HK-2 (cell line): Measurements from ENCODE around the gene RPL3.
"Not testable (repeated sequence)": the region's sequence is repeated elsewhere in the genome, so short reads cannot be mapped to it uniquely, and the experiment has no call there.

Experiments used
- DNase-seq: peaks from one replicate; pipeline ENCODE4 v3.0.0-alpha.2; 2018; ENCODE audit not compliant: unreplicated experiment

The RPL3 gene

DNA sequence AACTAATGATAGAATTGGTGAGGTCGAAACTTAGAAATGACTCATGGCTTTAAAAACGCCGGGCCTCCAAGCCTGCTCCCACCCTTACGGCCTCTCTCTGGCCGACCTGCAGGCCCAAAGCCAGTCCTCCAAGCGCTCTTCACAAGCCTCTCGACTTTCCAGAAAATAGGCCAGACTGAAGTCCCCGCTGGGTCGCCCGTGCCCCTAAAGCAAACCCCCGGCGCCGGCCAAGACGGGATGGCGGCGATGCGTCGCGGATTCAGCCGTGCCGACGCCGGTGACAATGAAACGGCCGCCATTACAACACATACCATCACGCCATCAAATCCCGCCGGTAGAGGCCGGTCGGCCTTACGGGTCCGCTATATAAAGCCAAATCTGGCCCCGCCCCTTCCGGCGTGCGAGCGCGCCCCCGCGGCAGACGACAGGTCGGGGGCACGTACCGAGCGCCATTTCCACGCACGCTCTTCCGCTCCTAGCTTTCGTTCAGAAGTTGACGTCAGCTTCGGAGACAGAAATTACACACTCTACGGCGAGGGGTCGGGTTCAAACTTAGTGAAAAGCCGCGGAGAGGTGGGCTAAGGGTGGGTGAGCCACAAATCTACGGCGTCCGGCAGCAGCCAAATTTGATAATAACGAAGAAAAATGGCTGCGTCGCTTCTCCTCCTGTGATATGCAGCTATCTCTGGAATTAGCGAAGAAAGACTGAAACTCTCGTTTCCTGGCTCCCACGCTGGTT is at the start of gene RPL3:
TSS of gene RPL3 (minus strand) at position 340 of the 739 bp plus-strand sequence. CDS start at position 314, 26 bp downstream.
- DNase-seq = peak; percentile 93

DNA sequence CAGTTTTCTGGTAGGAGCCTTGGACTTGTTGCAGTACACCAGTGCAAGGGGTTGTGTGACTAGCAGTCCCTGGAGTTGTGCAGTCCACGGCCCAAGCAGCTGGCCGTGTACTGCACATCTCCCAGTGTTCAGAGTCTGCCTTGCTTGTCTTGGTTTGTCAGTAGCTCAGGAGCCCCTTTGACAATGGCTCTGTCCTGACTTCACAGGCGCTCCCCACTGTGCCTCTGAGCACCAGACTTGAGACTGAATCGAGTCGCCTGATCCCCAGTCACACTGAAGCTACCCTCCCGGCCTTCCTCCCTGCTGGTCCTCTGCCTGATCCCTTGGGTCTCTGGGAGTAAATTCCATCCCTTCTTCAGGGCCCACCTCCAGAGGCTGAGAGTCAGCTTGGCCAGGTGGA is 49.8 kb upstream of the RPL3 start:
- DNase-seq = no peak

DNA sequence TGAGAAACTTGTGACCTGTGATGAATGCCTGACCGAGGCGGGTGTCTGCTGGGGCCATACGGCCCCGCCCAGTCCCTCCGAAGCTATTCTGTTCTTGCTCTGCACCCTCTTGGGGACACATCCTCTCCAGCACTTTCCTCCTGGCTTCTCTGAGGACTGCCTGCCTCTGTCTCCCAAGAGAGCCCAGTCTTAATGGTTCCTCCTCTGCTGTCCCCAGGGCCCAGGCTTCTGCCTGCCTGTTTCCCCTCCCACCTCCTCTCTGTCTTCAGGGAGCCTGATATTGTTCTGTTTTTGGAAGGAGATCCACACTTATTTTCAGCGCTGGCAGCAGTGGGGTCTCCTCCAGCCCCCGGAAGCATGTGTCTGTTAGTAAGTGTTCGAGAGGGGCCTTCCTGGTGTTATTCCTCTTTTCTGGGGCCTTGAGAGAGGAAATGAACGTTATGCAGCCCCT is 49.1 kb upstream of the RPL3 start:
- no peak for DNase-seq

DNA sequence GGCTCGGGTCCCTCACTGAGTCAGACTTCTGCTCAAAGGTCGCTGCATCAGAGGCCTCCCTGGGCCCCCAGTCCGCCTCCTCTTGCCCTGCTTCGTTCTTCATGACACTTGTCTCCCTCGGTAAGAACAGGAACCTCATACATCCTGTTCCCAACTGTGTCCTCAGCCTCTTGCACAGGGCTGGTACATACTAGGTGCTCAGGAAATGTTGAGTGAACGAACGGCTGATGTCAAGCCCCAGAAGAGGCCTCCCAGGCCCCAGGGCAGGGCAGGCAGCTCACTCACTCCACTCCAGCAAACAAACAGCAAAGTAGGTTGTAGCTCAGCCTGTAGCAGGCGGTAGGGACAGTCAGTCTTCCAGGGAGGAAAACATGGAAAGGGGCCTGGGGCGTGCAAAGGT is 47.6 kb upstream of the RPL3 start:
- no peak for DNase-seq

DNA sequence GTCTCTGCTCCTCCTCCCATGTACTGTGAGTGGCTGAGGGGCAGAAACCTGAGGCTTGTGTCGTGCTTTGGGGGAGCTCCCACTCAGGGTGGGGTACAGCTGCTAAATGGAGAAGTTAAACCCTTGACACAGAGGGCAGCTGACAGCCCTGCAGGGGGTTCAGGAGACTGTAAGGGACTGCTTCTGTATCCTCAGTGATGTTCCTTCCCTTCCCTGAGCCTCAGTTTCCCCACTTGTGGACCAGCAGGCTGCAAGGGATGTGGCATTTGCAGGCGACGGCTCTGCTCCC is 46.0 kb upstream of the RPL3 start:
- no peak for DNase-seq

DNA sequence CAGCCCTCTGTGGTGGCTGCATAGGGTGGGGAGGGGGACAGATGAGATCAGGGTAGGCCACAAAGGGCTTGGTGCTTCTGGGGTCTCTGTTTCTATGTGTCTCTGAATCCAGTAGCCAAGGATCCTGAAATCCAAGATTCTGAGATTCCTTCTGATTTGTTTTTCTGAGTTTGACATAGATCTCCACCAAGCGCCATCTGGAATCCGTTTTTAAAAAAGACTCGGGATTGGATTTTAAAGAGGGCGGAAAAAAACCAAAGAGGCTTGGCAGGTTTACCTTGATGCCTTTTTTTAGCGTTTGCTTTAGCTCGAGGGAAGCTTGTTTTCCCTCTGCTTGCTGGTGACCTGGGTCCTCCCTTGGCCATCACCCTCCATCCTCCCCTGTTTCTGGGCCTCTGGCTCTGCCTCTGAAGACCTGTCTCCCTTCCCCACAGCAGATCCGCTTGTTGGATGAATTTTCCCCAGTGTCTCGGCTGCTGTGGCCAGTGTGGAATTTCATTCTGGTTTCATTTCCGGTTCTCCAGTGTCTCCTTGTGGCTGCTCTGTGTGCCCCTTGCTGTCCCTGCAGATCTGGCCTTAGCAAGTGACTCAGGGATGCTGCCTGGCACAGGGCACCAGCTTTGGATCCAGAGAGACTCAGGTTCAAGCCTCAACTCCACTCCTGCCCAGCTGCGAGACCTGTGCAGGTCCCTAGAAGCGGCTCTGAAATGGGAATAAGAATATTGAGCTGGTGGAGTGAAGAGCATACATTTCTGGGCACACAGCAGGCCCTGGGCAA is 45.5 kb upstream of the RPL3 start:
- DNase-seq = no peak

DNA sequence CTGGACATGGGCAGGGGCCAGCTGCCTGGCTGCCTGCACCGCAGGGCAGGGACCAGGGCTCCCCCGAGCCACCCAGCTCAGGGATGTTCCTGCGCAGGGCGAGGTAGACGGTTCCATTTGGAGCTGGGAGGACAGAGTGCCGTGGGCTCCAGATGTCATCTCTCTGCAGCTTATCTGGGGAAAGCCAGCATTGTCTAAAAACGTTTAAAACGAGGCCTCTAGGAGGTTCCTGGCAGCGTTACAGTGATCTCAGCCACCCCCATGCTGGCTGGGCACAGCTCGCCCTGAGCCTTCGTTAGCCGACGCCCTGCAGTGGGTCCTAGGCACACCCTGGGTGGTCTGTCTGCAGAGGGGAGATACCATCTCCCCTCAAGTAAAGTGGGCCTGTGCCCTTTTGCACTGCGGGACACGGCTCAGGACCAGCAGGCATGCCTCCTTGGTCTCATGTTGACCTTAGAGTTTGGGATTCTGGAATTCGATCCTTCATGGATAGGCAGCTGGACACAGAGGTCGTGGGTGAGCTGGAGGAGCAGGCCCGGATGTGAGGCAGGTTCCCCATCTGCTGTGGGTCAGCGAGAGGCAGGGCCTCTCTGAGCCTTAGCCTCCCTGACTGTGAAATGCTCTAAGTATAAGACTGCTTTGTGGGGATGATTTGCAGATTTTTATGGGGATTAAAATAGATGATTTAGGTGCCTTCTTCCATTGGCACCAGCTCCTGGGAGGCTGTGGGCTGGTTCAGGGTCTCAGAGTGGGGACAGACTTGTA is 44.5 kb upstream of the RPL3 start:
- DNase-seq = no peak

DNA sequence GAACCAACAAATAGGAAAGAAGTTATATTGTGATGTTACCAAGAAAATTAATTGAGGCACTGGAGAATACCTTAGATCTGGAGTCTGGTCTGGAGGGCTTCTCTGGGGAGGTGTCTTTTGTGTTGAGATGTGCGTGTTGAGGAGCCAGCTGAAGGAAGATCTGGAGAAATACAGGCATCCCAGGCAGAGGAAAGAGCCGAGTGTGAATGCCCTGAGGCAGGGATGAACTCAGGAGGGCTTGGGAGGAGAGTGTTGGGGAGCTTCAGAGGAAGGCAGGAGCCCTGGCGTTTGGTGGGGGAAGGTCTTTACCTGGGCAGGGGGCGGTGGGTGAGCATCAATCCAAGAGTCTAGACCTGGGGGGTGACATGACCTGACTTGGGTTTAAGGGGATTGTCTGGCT is 43.5 kb upstream of the RPL3 start:
- DNase-seq = no peak

DNA sequence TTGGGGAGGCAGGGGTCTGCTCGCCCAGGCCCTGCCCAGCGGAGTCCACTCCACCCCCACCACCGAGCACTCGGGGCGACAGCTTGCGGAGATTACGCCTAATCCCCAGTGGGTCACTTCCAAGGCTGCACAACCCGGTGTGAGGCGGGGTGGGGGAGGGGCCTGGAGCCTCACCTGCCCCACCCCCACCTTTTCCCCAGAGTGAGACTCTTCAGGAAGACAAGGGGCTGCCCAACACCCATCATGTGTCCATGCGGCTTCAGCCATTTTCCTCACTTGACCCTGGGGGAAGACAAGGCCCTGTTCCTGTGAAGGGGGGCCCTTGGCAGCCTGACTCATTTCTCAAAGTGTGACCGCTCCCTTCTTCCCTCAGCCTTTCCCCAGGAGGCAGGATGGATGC is 42.8 kb upstream of the RPL3 start:
- DNase-seq = no peak

DNA sequence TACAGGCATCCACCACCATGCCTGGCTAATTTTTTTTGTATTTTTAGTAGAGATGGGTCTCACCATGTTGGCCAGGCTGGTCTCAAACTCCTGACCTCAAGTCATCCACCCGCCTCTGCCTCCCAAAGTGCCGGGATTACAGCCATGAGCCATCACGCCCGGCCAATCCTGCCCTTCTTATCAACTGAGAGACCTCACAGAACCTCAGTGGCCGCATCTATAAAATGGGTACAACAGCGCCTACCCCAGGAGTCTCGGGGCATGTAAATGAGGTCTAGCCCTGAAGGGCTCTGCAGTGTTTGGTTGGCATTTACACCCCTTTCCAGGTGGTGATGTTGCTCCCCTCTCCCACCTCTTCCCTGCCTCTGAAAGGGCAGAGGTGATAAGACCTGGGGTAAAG is 42.1 kb upstream of the RPL3 start:
- no peak for DNase-seq

DNA sequence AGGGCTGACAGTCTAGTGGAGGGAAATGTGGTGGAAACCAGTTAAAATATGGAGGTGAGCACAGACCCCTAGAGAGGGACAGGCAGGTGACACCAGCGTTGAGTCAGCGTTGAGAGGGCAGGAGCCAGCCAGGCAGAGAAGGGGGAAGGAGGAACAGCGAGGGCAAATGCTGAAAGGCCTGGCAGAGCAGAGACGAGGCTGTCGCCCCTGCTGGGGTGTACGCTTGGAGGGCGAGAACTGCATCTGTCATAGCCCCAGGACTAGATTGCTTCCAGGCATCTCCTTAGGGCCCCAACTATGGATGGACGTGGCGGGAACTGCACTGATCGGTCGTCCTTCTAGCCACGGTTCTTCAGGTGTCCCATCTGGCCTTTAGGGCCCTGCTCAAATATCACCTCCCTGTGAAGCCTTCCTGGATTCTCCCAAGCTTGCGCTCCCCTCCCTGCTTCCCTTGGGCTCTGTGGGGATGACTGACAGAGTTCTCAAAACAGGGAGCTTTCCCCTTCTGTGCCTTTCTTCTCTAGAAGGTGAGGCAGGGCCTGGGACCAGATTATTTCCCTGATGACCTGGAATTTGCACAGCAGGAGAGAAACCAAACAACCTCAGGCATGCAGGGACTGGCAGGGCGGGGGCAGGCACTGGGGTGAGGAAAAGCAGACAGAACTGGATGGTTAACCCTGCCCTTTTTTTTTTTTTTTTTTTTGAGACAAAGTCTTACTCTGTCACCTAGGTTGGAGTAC is 41.4 kb upstream of the RPL3 start:
- no peak for DNase-seq

DNA sequence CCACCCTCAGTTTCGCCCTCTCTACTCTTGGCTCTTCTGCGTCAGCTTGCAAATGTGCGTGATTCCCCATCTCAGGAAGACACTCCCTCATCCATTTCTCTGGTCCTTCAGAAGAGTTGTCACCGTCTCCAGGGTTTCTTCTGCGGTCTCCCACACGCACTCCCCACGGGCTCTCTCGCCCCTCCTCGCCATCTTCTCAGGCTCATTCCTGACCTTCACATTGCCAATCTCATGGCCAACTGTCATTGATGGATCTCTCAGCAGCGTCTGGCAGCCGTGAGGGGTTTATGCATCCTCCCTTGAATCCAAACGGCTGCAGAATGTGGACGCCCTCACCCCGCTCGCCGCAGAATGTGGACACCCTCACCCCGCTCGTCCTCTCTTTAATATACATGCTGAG is 40.8 kb upstream of the RPL3 start:
- no peak for DNase-seq

DNA sequence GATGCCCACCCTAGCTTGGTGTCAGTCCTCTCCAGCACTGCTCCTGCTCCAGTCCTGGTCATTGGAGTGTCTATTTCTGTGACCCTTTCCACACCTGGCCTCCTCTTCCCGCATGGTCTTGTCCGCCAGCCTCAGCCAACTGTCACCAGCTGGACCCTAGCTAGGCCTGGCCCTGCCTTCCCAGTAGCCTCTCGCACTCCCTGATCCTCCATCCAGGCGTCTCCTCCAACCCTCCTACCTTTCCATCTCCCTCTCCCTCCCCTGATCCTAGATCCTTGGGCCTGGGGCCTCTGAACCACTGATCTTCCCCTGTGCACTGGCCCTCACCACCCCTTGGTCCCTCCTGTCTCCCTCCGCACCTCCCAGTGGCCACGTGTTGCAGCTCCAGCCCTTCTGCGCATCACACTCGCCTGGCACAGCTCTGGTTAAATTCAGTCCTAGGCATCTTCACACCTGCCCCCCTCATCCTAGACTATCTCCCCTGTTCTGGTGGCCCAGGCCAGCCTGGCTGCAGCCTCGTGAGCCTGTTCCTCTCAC is 40.3 kb upstream of the RPL3 start:
- DNase-seq = no peak

DNA sequence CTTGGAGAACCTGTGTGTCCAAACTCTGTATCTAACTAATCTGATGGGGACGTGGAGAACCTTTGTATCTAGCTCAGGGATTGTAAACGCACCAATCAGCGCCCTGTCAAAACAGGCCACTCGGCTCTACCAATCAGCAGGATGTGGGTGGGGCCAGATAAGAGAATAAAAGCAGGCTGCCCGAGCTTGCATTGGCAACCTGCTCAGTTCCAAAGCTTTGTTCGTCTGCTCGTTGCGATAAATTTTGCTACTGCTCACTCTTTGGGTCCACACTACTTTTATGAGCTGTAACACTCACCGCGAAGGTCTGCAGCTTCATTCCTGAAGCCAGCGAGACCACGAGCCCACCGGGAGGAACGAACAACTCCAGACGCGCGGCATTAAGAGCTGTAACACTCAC is 38.8 kb upstream of the RPL3 start:
- DNase-seq = not testable (repeated sequence)

DNA sequence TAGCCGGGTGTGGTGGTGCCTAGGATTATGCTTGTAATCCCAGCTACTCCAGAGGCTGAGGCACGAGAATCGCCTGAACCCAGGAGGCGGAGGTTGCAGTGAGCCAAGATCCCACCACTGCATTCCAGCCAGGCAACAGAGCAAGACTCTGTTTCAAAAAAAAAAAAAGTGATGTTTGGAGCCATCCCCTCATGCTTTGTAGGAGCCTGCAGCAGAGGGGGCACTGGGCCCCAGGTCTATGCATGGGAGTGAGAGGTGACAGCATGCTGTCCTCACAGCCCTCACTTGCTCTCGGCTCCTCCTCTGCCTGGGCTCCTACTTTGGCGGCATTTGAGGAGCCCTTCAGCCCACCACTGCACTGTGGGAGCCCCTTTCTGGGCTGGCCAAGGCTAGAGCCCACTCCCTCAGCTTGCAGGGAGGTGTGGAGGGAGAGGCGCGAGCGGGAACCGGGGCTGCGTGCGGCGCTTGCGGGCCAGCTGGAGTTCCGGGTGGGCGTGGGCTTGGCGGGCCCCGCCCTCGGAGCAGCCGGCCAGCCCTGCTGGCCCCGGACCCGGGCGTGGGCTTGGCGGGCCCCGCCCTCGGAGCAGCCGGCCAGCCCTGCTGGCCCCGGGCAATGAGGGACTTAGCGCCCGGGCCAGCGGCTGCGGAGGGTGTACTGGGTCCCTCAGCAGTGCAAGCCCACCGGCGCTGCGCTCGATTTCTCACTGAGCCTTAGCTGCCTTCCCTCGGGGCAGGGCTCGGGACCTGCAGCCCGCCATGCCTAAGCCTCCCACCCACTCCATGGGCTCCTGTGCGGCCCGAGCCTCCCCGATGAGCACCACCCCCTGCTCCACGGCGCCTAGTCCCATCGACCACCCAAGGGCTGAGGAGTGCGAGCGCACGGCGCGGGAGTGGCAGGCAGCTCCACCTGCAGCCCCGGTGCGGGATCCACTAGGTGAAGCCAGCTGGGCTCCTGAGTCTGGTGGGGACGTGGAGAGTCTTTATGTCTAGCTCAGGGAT is 38.0 kb upstream of the RPL3 start:
- DNase-seq = not testable (repeated sequence)

DNA sequence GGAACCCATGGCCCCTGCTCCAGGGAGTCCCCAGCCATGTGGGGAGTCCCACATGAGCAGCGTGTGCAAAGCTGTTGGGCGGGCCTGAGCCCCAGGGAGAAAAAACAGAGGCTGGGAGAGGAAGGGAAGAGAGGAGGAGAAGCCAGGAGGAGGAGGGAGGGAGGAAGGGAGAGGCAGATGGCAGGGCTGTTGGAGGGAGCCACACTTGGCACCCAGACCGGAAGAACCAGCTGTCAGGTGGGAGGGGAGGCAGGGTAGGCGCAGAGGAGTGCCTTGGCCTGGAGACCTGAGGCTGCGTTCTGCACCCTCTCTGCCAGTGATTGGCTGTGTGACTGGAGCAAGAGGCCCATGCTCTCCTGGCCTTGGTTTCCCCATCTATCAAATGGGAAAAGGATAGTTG is 37.0 kb upstream of the RPL3 start:
- DNase-seq = no peak

DNA sequence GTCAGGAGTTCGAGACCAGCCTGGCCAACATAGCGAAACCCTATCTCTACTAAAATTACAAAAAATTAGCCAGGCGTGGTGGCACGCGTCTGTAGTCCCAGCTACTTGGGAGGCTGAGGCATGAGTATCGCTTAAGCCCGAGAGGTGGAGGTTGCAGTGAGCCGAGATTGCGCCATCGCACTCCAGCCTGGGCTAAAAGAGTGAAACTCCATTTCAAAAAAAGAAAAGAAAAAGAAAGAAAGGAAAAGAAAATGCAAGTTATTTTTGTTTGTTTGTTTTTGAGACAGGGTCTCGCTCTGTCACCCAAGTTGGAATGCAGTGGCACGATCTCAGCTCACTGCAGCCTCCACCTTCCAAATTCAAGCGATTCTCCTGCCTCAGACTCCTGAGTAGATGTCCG is 36.4 kb upstream of the RPL3 start:
- not testable (repeated sequence) for DNase-seq

DNA sequence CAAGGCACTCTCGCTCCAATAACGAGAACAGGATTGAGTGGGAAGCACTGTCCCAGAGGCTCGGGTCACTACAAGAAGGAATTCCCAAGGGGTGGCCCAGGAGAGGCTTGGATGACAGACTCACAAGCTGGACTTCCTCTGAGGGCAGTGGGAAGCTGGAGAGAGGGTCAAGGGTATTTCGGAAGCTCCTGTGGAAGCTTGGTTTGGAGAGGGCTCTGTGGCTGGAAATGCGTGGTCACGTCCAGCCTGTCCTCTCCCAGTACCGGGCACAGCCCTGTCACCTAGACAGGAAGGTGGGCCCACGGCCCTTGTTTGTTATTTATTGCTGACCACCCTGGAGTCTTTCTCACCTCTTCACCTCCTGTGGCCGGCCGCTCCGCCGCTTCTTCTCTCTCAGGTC is 35.7 kb upstream of the RPL3 start:
- no peak for DNase-seq

DNA sequence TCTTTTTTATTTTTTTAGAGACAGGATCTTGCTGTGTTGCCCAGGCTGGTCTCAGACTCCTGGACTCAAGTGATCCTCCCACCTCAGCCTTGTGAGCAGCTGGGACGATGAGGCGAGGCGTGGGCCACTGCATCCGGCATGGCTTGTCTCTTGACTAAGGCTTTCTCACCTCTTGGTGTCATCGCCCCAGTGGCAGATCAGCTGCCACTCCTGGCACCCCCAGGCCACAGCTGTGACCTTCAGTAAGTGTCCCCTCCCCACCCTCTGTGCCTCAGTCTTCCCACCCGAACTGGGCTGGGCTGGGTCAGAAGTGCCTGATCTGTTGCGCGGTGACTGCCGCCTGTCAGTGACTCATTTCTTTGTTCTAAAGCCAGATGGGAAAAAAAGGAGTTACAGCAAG is 33.9 kb upstream of the RPL3 start:
- DNase-seq = no peak

DNA sequence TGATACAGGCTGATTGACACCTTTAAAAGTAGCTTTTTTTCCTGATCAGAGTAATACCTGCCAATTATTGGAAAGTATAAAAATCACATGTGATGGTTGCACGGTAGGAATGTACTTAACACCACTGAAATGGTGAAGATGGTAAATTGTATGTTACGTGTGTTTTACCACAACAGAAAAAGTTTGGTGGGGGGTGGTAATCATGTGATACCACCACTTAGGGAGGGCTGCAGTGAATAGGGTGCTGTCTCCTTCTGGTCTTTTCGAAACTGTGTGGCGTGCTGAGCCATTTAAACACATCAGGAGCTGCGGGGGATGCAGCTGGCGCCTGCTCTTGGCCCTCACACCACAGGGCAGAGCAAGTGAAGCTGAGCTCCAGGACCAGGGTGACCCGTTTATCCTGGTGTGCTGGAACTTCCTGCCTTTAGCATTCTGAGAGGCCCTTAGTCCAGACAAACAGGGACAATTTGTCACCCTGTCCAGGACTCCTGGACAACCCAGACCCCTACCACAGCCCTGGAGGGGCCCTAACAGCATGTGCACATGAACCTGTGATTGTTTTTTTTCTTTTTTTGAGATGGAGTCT is 33.0 kb upstream of the RPL3 start:
- no peak for DNase-seq
